Skeletal muscle tissue (tissue), 4 donors: Measurements from ENCODE around the gene TTC27. TPM values are rescaled to one million over a fixed set of nuclear protein-coding genes. Genes with fewer than 3 reads are reported as not detected.
"Not testable (repeated sequence)": the region's sequence is repeated elsewhere in the genome, so short reads cannot be mapped to it uniquely, and the experiment has no call there.

ENCODE experiments used
- H3K27ac ChIP-seq: one replicate; pipeline ENCODE4 v1.7.0; 2013; ENCODE audit warnings: mild to moderate bottlenecking, low read depth, low read length, inconsistent platforms
- H3K27me3 ChIP-seq, 3 donors: one replicate each; pipeline ENCODE4 v1.7.0; 2013; ENCODE audit warnings: low read length in 3 of 3; ENCODE audit not compliant: control insufficient read depth in 3 of 3, insufficient read depth in 3 of 3
- H3K36me3 ChIP-seq, 3 donors: one replicate each; pipeline ENCODE4 v1.7.0; 2013; ENCODE audit warnings: low read length in 3 of 3; ENCODE audit not compliant: control insufficient read depth in 3 of 3, insufficient read depth in 3 of 3
- H3K4me1 ChIP-seq, 3 donors: one replicate each; pipeline ENCODE4 v1.7.0; 2013; ENCODE audit warnings: low read length in 3 of 3, mild to moderate bottlenecking in 3 of 3; ENCODE audit not compliant: control insufficient read depth in 3 of 3, insufficient read depth in 3 of 3
- H3K4me3 ChIP-seq, 3 donors: one replicate each; pipeline ENCODE4 v1.7.0; 2013; ENCODE audit warnings: low read length in 3 of 3
- H3K9ac ChIP-seq, 3 donors: one replicate each; pipeline ENCODE4 v1.7.0; 2013; ENCODE audit warnings: low read length in 3 of 3, mild to moderate bottlenecking in 3 of 3, moderate library complexity in 2 of 3, low read depth in 1 of 3
- H3K9me3 ChIP-seq, 3 donors: one replicate each; pipeline ENCODE4 v1.7.0; 2013; ENCODE audit warnings: low read length in 3 of 3; ENCODE audit not compliant: control insufficient read depth in 3 of 3
- total RNA-seq: library from RNA; depleted of rRNA; stranded (reverse); fragments of >200 nt; gene quantifications from one replicate; pipeline ENCODE4 v1.2.3, GENCODE V29; 2014
- donor health status: Osteomylitis.

The TTC27 gene
- total RNA-seq, 1 donor from 2014 or later: 23.5 TPM

- H3K27ac ChIP-seq: no peak overlapping the region
- no peak overlapping the region for H3K4me3 ChIP-seq
- H3K9ac ChIP-seq: no peak overlapping the region
- no peaks in the 10 kb centered on the region for H3K36me3 ChIP-seq
- no peaks in the 10 kb centered on the region for H3K9me3 ChIP-seq
- no peaks in the 10 kb centered on the region for H3K27me3 ChIP-seq
- H3K4me1 ChIP-seq: peaks cover 7 to 23% (median 12%) of the 10 kb centered on the region in 3 donors
Observed at GRCh38 chr2:32715981-32716380, 88.1 kb downstream of the TTC27 start.

DNA sequence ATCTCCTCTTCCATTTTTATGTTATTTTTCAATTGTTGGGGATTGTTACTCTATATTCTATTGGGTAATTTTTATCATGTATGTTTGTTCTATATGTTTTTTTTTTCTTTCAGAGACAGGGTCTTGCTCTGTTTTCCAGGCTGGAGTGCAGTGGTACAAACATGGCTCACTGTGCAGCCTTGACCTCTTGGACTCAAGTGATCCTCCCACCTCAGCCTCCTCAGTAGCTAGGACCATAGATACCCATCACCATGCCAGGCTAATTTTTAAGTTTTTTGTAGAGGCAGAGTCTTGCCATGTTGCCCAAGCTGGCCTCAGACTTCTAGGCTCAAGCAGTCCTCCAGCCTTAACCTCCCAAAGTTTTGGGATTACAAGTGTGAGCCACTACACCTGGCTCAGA lies 88.7 kb downstream of the TTC27 start:
- Histone ChIP-seq H3K27ac (no peak overlapping the region), H3K27me3 (no peaks in the 10 kb centered on the region), H3K9ac (no peak overlapping the region), H3K4me1 (peaks cover 7 to 23% (median 12%) of the 10 kb centered on the region in 3 donors), H3K9me3 (no peaks in the 10 kb centered on the region), H3K36me3 (no peaks in the 10 kb centered on the region), H3K4me3 (no peak overlapping the region)

- H3K4me1 ChIP-seq: peaks cover 7 to 30% (median 16%) of the 10 kb centered on the region in 3 donors
- no peak overlapping the region for H3K27ac ChIP-seq
- H3K36me3 ChIP-seq: no peaks in the 10 kb centered on the region
- no peaks in the 10 kb centered on the region for H3K9me3 ChIP-seq
- H3K9ac ChIP-seq: no peak overlapping the region
- H3K27me3 ChIP-seq: no peaks in the 10 kb centered on the region
- no peak overlapping the region for H3K4me3 ChIP-seq
Observed at GRCh38 chr2:32718752-32719151, 90.9 kb downstream of the TTC27 start.

GRCh38 chr2:32719430-32719829 lies 91.6 kb downstream of the TTC27 start:
- H3K27me3 ChIP-seq: no peaks in the 10 kb centered on the region
- H3K4me1 ChIP-seq: peaks cover 7 to 30% (median 16%) of the 10 kb centered on the region in 3 donors
- H3K9ac ChIP-seq: no peak overlapping the region
- H3K27ac ChIP-seq: peak overlapping the region; percentile 68
- H3K4me3 ChIP-seq: peak overlapping the region in 1 of 3 donors; percentile 0
- no peaks in the 10 kb centered on the region for H3K9me3 ChIP-seq
- no peaks in the 10 kb centered on the region for H3K36me3 ChIP-seq

- H3K27me3 ChIP-seq: no peaks in the 10 kb centered on the region
- peak overlapping the region in 1 of 3 donors; percentile 0 for H3K4me3 ChIP-seq
- H3K27ac ChIP-seq: peak overlapping the region; percentile 68
- peaks cover 7 to 30% (median 16%) of the 10 kb centered on the region in 3 donors for H3K4me1 ChIP-seq
- no peak overlapping the region for H3K9ac ChIP-seq
- H3K9me3 ChIP-seq: no peaks in the 10 kb centered on the region
- no peaks in the 10 kb centered on the region for H3K36me3 ChIP-seq
Observed at GRCh38 chr2:32719933-32720716, 92.3 kb downstream of the TTC27 start.

DNA sequence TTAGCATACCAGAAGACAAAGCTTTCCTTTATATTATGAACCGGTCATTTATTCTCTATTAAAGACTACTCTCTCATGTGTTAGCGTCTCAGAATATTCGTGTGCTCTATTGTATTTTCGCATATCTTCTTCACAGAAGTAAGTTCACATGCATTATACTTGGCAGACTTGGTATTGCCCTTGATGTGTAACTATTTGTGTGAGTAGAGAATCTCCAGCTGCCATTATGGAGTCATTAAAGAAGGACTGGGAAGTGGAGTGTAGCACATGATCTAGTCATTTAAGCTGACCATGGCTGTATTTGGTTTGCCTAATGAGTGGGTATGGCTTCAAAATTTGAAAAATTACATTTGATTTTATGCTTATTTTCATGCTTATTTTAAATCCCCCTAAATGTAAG lies 92.9 kb downstream of the TTC27 start:
- Histone ChIP-seq H3K27me3 (no peaks in the 10 kb centered on the region), H3K27ac (peak overlapping the region; percentile 68), H3K9ac (no peak overlapping the region), H3K9me3 (no peaks in the 10 kb centered on the region), H3K36me3 (no peaks in the 10 kb centered on the region), H3K4me3 (no peak overlapping the region), H3K4me1 (peaks cover 7 to 30% (median 16%) of the 10 kb centered on the region in 3 donors)

- peaks cover 7 to 30% (median 16%) of the 10 kb centered on the region in 3 donors for H3K4me1 ChIP-seq
Observed at GRCh38 chr2:32721376-32721775, 93.5 kb downstream of the TTC27 start.

DNA sequence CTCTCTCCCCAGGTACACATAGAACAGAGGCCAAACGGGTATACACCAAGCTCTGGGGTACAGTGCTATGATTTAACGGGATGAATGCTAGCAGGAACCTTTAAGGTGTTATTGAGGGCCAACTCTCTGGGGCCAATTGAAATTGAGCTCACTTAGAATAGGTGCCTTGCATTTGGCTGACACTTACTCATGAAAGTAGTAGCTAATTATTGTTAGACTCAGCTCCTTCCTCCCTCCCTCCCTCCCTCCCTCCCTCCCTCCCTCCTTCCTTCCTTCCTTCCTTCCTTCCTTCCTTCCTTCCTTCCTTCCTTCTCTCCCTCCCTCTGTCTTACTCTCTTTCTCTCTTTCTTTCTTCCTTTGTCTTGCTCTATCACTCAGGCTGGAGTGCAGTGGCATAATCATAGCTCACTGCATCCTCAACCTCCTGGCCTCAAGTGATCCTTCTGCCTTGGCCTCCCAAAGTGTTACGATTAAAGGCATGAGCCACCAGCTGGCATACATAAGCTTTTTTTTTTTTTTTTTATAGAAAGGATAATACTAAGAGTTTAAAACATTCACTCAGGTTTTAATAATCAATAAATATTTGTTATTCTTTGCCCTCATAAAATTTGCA lies 95.7 kb downstream of the TTC27 start:
- Histone ChIP-seq H3K36me3 (no peaks in the 10 kb centered on the region), H3K4me1 (peaks cover 7 to 30% (median 16%) of the 10 kb centered on the region in 3 donors), H3K9me3 (no peaks in the 10 kb centered on the region), H3K27ac (no peak overlapping the region), H3K4me3 (no peak overlapping the region), H3K27me3 (no peaks in the 10 kb centered on the region), H3K9ac (no peak overlapping the region)

More at GRCh38 chr2:32721376-32721775, 93.5 kb downstream of the TTC27 start:
- Histone ChIP-seq H3K9ac (no peak overlapping the region), H3K27me3 (no peaks in the 10 kb centered on the region), H3K4me3 (no peak overlapping the region), H3K27ac (no peak overlapping the region), H3K9me3 (no peaks in the 10 kb centered on the region), H3K36me3 (no peaks in the 10 kb centered on the region)

GRCh38 chr2:32726678-32727077 lies 98.8 kb downstream of the TTC27 start:
- not testable (repeated sequence) for H3K4me1 ChIP-seq, H3K27ac ChIP-seq, H3K9ac ChIP-seq, H3K9me3 ChIP-seq, H3K36me3 ChIP-seq, H3K27me3 ChIP-seq, H3K4me3 ChIP-seq

- H3K27ac ChIP-seq: no peak overlapping the region
- no peaks in the 10 kb centered on the region for H3K27me3 ChIP-seq
- no peaks in the 10 kb centered on the region for H3K9me3 ChIP-seq
- peaks cover 0 to 6% (median 4%) of the 10 kb centered on the region in 3 donors for H3K4me1 ChIP-seq
- H3K4me3 ChIP-seq: no peak overlapping the region
- no peak overlapping the region for H3K9ac ChIP-seq
- no peaks in the 10 kb centered on the region for H3K36me3 ChIP-seq
Observed at GRCh38 chr2:32727157-32727556, 99.3 kb downstream of the TTC27 start.
